HepG2 (cell line): ENCODE measurements around the gene GZF1. TPM values are rescaled to one million over a fixed set of nuclear protein-coding genes. Genes with fewer than 3 reads are reported as not detected.

Experiments
- BORCS8-MEF2B ChIP-seq: sonication (generic); formaldehyde crosslinking; IDR thresholded peaks from 2 replicates; pipeline ENCODE4 v1.8.0; 2022; ENCODE audit warnings: mild to moderate bottlenecking, missing genetic modification reagents
- BRD4 ChIP-seq: sonication (generic); formaldehyde crosslinking; IDR thresholded peaks from 2 replicates; pipeline ENCODE4 v1.4.0; 2020; ENCODE audit warnings: missing genetic modification reagents
- CBX5 ChIP-seq: sonication (generic); formaldehyde crosslinking; IDR thresholded peaks from 2 replicates; pipeline ENCODE4 v1.4.0; 2020; ENCODE audit warnings: missing genetic modification reagents, borderline replicate concordance
- EP300 ChIP-seq, 3 experiments: sonication (generic) in 1 of 3; formaldehyde crosslinking in 1 of 3; IDR thresholded peaks; 2 replicates each; pipeline versions ENCODE4 v1.5.1 to v1.6.1; 2011 to 2020; ENCODE audit warnings: low read depth in 2 of 3, low read length in 2 of 3, borderline replicate concordance in 1 of 3, improper control_type of control experiment in 1 of 3, mild to moderate bottlenecking in 1 of 3, missing genetic modification reagents in 1 of 3, moderate library complexity in 1 of 3
- GATAD1 ChIP-seq: IDR thresholded peaks from 2 replicates; pipeline ENCODE4 v1.6.1; 2016; ENCODE audit warnings: missing genetic modification reagents, missing compliant biosample characterization
- IKZF5 ChIP-seq: IDR thresholded peaks from 2 replicates; pipeline ENCODE4 v1.6.1; 2018; ENCODE audit warnings: missing genetic modification reagents, mild to moderate bottlenecking, missing compliant biosample characterization
- KAT7 ChIP-seq: IDR thresholded peaks from 2 replicates; pipeline ENCODE4 v1.6.1; 2018; ENCODE audit warnings: borderline replicate concordance, missing compliant biosample characterization
- MED1 ChIP-seq: sonication (generic); formaldehyde crosslinking; IDR thresholded peaks from 2 replicates; pipeline ENCODE4 v1.4.0; 2020; ENCODE audit warnings: missing genetic modification reagents
- PHF21A ChIP-seq: sonication (generic); formaldehyde crosslinking; IDR thresholded peaks from 2 replicates; pipeline ENCODE4 v1.5.0; 2020; ENCODE audit warnings: mild to moderate bottlenecking, missing genetic modification reagents
- SIX1 ChIP-seq: sonication (generic); formaldehyde crosslinking; IDR thresholded peaks from 2 replicates; pipeline ENCODE4 v1.4.0; 2020; ENCODE audit warnings: missing genetic modification reagents, borderline replicate concordance
- SNRNP70 ChIP-seq: fragments of 200-400 bp; formaldehyde crosslinking; IDR thresholded peaks from 2 replicates; pipeline ENCODE4 v1.6.1; 2017; ENCODE audit warnings: mild to moderate bottlenecking, low read depth, low read length, moderate library complexity
- SOX13 ChIP-seq, 3 experiments: fragments of 450-650 bp in 1 of 3; sonication (generic) in 1 of 3; formaldehyde crosslinking in 1 of 3; IDR thresholded peaks in 2 of 3; conservative IDR thresholded peaks in 1 of 3; 2 replicates each; pipeline versions ENCODE4 v1.5.0 to v1.6.1; 2016 to 2020; ENCODE audit warnings: antibody characterized with exemption in 1 of 3, mild to moderate bottlenecking in 1 of 3, missing compliant biosample characterization in 1 of 3, missing genetic modification reagents in 1 of 3, moderate library complexity in 1 of 3
- SP1 ChIP-seq, 2 experiments: fragments of 450-650 bp in 1 of 2; sonication (generic) in 1 of 2; formaldehyde crosslinking in 1 of 2; IDR thresholded peaks; 2 replicates each; pipeline versions ENCODE4 v1.4.0 to v1.6.1; 2016 to 2020; ENCODE audit warnings: missing genetic modification reagents in 1 of 2
- THRA ChIP-seq: sonication (generic); formaldehyde crosslinking; IDR thresholded peaks from 2 replicates; pipeline ENCODE4 v1.4.0; 2020; ENCODE audit warnings: missing genetic modification reagents, borderline replicate concordance
- ZEB1 ChIP-seq: IDR thresholded peaks from 2 replicates; pipeline ENCODE4 v1.6.1; 2012; ENCODE audit warnings: mild to moderate bottlenecking, low read depth, inconsistent platforms; ENCODE audit not compliant: insufficient replicate concordance
- ZNF224 ChIP-seq: sonication (generic); formaldehyde crosslinking; IDR thresholded peaks from 2 replicates; pipeline ENCODE4 v1.5.0; 2020; ENCODE audit warnings: mild to moderate bottlenecking, missing genetic modification reagents
- ZNF317 ChIP-seq: sonication (generic); formaldehyde crosslinking; IDR thresholded peaks from 2 replicates; pipeline ENCODE4 v1.5.0; 2020; ENCODE audit warnings: mild to moderate bottlenecking, missing genetic modification reagents
- ZNF335 ChIP-seq: sonication (generic); formaldehyde crosslinking; IDR thresholded peaks from 2 replicates; pipeline ENCODE4 v1.4.0; 2020; ENCODE audit warnings: missing genetic modification reagents
- ZNF576 ChIP-seq: sonication (generic); formaldehyde crosslinking; IDR thresholded peaks from 2 replicates; pipeline ENCODE4 v1.4.0; 2020; ENCODE audit warnings: mild to moderate bottlenecking, missing genetic modification reagents
- ZNF75D ChIP-seq: sonication (generic); formaldehyde crosslinking; IDR thresholded peaks from 2 replicates; pipeline ENCODE4 v1.8.1; 2023; ENCODE audit warnings: missing genetic modification reagents, mild to moderate bottlenecking, borderline replicate concordance
- ZNF766 ChIP-seq: sonication (generic); formaldehyde crosslinking; IDR thresholded peaks from 2 replicates; pipeline ENCODE4 v1.5.0; 2020; ENCODE audit warnings: missing genetic modification reagents, borderline replicate concordance
- polyA plus RNA-seq, 8 experiments: library from polyadenylated mRNA; depleted of rRNA in 3 of 8; stranded (reverse) in 7 of 8; unstranded in 1 of 8; fragments of >200 nt; fragmentation: Illumina TruSeq in 4 of 8; extraction: Trizol in 4 of 8; gene quantifications; 2 replicates each; pipeline versions ENCODE4 v1.2.1 to v1.2.3, GENCODE V29; 2011 to 2016; ENCODE audit warnings: low read depth in 4 of 8, missing spikeins in 1 of 8, mixed read lengths in 1 of 8; ENCODE audit not compliant: insufficient read depth in 1 of 8
- total RNA-seq, 5 experiments: library from RNA; depleted of rRNA; stranded (reverse); fragments of >200 nt; fragmentation: Illumina TruSeq; extraction: Trizol; gene quantifications; 2 replicates each; pipeline ENCODE4 v1.2.3, GENCODE V29; 2016; ENCODE audit warnings: low read depth in 1 of 5
- TF ChIP-seq, protein P1 (sequence below): sonication (generic); formaldehyde crosslinking; IDR thresholded peaks from 2 replicates; pipeline ENCODE4 v1.8.1; 2023; ENCODE audit warnings: mild to moderate bottlenecking, missing genetic modification reagents
- TF ChIP-seq, protein P2 (sequence below): sonication (generic); formaldehyde crosslinking; conservative IDR thresholded peaks from 2 replicates; pipeline ENCODE4 v1.8.0; 2022; ENCODE audit warnings: mild to moderate bottlenecking, moderate library complexity, missing genetic modification reagents

Gene GZF1
- total and polyA plus RNA-seq, 2 of the 13 experiments (the other 11 are each of a cell fraction or from before 2014, with no cell fraction given) = 16.9 to 26.0 TPM

- TF ChIP-seq SP1 (IDR thresholded peaks at IDR 0.05) = no peak
- TF ChIP-seq SP1 (CRISPR knock-in tag; IDR thresholded peaks at IDR 0.05) = 0 out of 2 replicates have a peak, but pooled peaks have one; percentile 11
- TF ChIP-seq THRA (CRISPR knock-in tag) = no peak
- TF ChIP-seq BORCS8-MEF2B (CRISPR knock-in tag) = no peak
- TF ChIP-seq, protein P1, sequence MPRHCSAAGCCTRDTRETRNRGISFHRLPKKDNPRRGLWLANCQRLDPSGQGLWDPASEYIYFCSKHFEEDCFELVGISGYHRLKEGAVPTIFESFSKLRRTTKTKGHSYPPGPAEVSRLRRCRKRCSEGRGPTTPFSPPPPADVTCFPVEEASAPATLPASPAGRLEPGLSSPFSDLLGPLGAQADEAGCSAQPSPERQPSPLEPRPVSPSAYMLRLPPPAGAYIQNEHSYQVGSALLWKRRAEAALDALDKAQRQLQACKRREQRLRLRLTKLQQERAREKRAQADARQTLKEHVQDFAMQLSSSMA (CRISPR knock-in tag) = 0 out of 2 replicates have a peak, but pooled peaks have one; percentile 61
- TF ChIP-seq MED1 = no peak
- no peak for TF ChIP-seq BRD4 (CRISPR knock-in tag)
- peak; percentile 45 for TF ChIP-seq PHF21A (CRISPR knock-in tag)
- TF ChIP-seq KAT7 (CRISPR knock-in tag) = no peak
- TF ChIP-seq ZNF335 (CRISPR knock-in tag) = no peak
- no peak for TF ChIP-seq ZNF75D
- no peak; the same call in 1 of the 2 replicates for TF ChIP-seq IKZF5 (CRISPR knock-in tag)
- TF ChIP-seq ZNF766 (CRISPR knock-in tag) = no peak
- no peak for TF ChIP-seq SOX13 (IDR thresholded peaks at IDR 0.05)
- TF ChIP-seq SOX13 (CRISPR knock-in tag; conservative IDR thresholded peaks at IDR 0.05 in 1 of 2, IDR thresholded peaks at IDR 0.05 in 1 of 2) = peak in 1 of 2 experiments; percentile 47; a peak in 1 of 4 replicates
- no peak for TF ChIP-seq ZNF317 (CRISPR knock-in tag)
- TF ChIP-seq GATAD1 = no peak; the same call in 1 of the 2 replicates
- TF ChIP-seq ZNF576 (CRISPR knock-in tag) = no peak
- no peak for TF ChIP-seq ZNF224 (CRISPR knock-in tag)
- TF ChIP-seq ZEB1 = no peak
- 0 out of 2 replicates have a peak, but pooled peaks have one; percentile 5 for TF ChIP-seq SIX1 (CRISPR knock-in tag)
- no peak for TF ChIP-seq CBX5 (CRISPR knock-in tag)
- no peak for TF ChIP-seq EP300 (IDR thresholded peaks at IDR 0.05; ENCODE audit: low read depth in 2 of 2, low read length in 2 of 2)
- no peak for TF ChIP-seq EP300 (CRISPR knock-in tag; IDR thresholded peaks at IDR 0.05; ENCODE audit: borderline replicate concordance)
- no peak for TF ChIP-seq SNRNP70
- TF ChIP-seq, protein P2, sequence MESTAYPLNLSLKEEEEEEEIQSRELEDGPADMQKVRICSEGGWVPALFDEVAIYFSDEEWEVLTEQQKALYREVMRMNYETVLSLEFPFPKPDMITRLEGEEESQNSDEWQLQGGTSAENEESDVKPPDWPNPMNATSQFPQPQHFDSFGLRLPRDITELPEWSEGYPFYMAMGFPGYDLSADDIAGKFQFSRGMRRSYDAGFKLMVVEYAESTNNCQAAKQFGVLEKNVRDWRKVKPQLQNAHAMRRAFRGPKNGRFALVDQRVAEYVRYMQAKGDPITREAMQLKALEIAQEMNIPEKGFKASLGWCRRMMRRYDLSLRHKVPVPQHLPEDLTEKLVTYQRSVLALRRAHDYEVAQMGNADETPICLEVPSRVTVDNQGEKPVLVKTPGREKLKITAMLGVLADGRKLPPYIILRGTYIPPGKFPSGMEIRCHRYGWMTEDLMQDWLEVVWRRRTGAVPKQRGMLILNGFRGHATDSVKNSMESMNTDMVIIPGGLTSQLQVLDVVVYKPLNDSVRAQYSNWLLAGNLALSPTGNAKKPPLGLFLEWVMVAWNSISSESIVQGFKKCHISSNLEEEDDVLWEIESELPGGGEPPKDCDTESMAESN = no peak
Measured at GRCh38 chr20:23358923-23359593, 2.9 kb upstream of the GZF1 start (continued).
